Activated B cell treated with CpG ODN at 0.5 μM for 24 hours (primary cell): ENCODE measurements around the gene MTRFR. TPM values are rescaled to one million over a fixed set of nuclear protein-coding genes. Genes with fewer than 3 reads are reported as not detected.
A peak's percentile ranks its signal among the peaks of the same experiment; 100 is the strongest.

Source experiments
- ATAC-seq: fragments of 200-7000 bp; cut with Tn5 transposase; one replicate; pipeline ENCODE4 v1.10.0; 2021; ENCODE audit warnings: low read depth, mild to moderate bottlenecking, moderate library complexity
- CTCF ChIA-PET: fragments of 350-600 bp; sonication (Branson Sonifier 250); formaldehyde crosslinking; loops from one replicate; lab custom pipeline; 2021; ENCODE audit warnings: antibody characterized with exemption; lab: Charles Lee
- POLR2A ChIA-PET: fragments of 350-600 bp; sonication (Branson Sonifier 250); formaldehyde crosslinking; loops from one replicate; lab custom pipeline; 2021; ENCODE audit warnings: antibody characterized with exemption; lab: Charles Lee
- DNase-seq: peaks from one replicate; pipeline ENCODE4 v3.0.0; 2022
- H3K27ac Mint-ChIP-seq: one replicate; pipeline ENCODE4 v1.8.0; 2020; ENCODE audit warnings: mixed read lengths
- H3K27me3 Mint-ChIP-seq: one replicate; pipeline ENCODE4 v1.8.0; 2021; ENCODE audit warnings: mixed read lengths
- H3K36me3 Mint-ChIP-seq: one replicate; pipeline ENCODE4 v1.8.0; 2021; ENCODE audit warnings: low read depth, mixed read lengths
- H3K4me1 Mint-ChIP-seq: one replicate; pipeline ENCODE4 v1.8.0; 2021; ENCODE audit warnings: mixed read lengths
- H3K4me3 Mint-ChIP-seq: one replicate; pipeline ENCODE4 v1.8.0; 2020; ENCODE audit warnings: mild to moderate bottlenecking, mixed read lengths
- H3K9me3 Mint-ChIP-seq: one replicate; pipeline ENCODE4 v1.8.0; 2020; ENCODE audit warnings: mixed read lengths
- CTCF ChIP-seq: fragments of 200-600 bp; IDR thresholded peaks from one replicate; pipeline ENCODE4 v1.8.0; 2022; ENCODE audit warnings: antibody characterized with exemption, mild to moderate bottlenecking
- intact Hi-C: fragments of 100-400 bp; cut with micrococcal nuclease; formaldehyde crosslinking; loops from one replicate; pipeline ENCODE4 v1.15.1; 2024
- total RNA-seq: library from RNA; stranded (reverse); gene quantifications from 2 replicates; pipeline ENCODE4 v1.2.3, GENCODE V29; 2022

Gene MTRFR
- total RNA-seq, 1 donor from 2014 or later, result 23.6 TPM

- ChIA-PET CTCF (interaction anchor here (0.6 to 1.2 kb wide), 3 partner anchors 311 to 634 kb away, joined by 3 to 5 read pairs (median 4); partner anchors contain the start of gene DDX55), POLR2A (interaction anchor here (2.0 kb wide), 1 partner anchor 39 kb away, joined by 9 read pairs; the partner anchor contains the start of genes MPHOSPH9 and MTRFR)
- no peak for TF ChIP-seq CTCF
- Mint-ChIP-seq H3K36me3 (no peaks in the 10 kb centered on the region), H3K27me3 (no peaks in the 10 kb centered on the region), H3K9me3 (no peaks in the 10 kb centered on the region), H3K4me3 (no peak overlapping the region), H3K4me1 (peaks cover 31% of the 10 kb centered on the region), H3K27ac (no peak overlapping the region)
- ATAC-seq (peak; percentile 81), DNase-seq (peak; percentile 76)
- intact Hi-C loops, result loop anchor here (1.0 to 2.0 kb wide), 4 partner anchors 38 to 347 kb away; partner anchors contain the start of genes MPHOSPH9, MTRFR and TMED2
These were observed 37.9 kb downstream of the MTRFR start for GRCh38 chr12:123271001-123271668.

GRCh38 chr12:123273166-123273565 lies 39.9 kb downstream of the MTRFR start:
- POLR2A ChIA-PET, result no interaction called here

GRCh38 chr12:123278101-123278627 lies 44.9 kb downstream of the MTRFR start:
- POLR2A ChIA-PET, result interaction anchor here (0.7 to 1.8 kb wide), 13 partner anchors 9 to 693 kb away, joined by 3 to 10 read pairs (median 7); no protein-coding TSS in a partner anchor
- intact Hi-C loops, result loop anchor here (2.0 kb wide), 1 partner anchor 87 kb away; the partner anchor contains the start of gene SBNO1
- H3K4me3 Mint-ChIP-seq, result no peak overlapping the region
- H3K36me3 Mint-ChIP-seq, result no peaks in the 10 kb centered on the region
- H3K27ac Mint-ChIP-seq, result peak overlapping the region; percentile 67
- ATAC-seq, result peak; percentile 84
- TF ChIP-seq CTCF, result no peak
- H3K9me3 Mint-ChIP-seq, result no peaks in the 10 kb centered on the region
- H3K4me1 Mint-ChIP-seq, result peaks cover 7% of the 10 kb centered on the region
- CTCF ChIA-PET, result interaction anchor here (1.1 kb wide), 1 partner anchor 341 kb away, joined by 4 read pairs; no protein-coding TSS in a partner anchor
- no peaks in the 10 kb centered on the region for H3K27me3 Mint-ChIP-seq
- no peak for DNase-seq

More at GRCh38 chr12:123273166-123273565, 39.9 kb downstream of the MTRFR start:
- Mint-ChIP-seq H3K36me3 (no peaks in the 10 kb centered on the region), H3K27me3 (no peaks in the 10 kb centered on the region), H3K4me3 (peak overlapping the region; percentile 75), H3K9me3 (no peaks in the 10 kb centered on the region), H3K4me1 (peaks cover 30% of the 10 kb centered on the region), H3K27ac (no peak overlapping the region)
- no peak for TF ChIP-seq CTCF
- DNase-seq, result no peak
- CTCF ChIA-PET, result no interaction called here
- intact Hi-C loops, result no loop called here
- no peak for ATAC-seq

- POLR2A ChIA-PET, result no interaction called here
These were observed 47.7 kb downstream of the MTRFR start for GRCh38 chr12:123280971-123281370.

More at GRCh38 chr12:123280971-123281370, 47.7 kb downstream of the MTRFR start:
- H3K36me3 Mint-ChIP-seq, result no peaks in the 10 kb centered on the region
- ATAC-seq, result no peak
- no peak overlapping the region for H3K27ac Mint-ChIP-seq
- CTCF ChIA-PET, result no interaction called here
- H3K9me3 Mint-ChIP-seq, result no peaks in the 10 kb centered on the region
- intact Hi-C loops, result no loop called here
- no peak for TF ChIP-seq CTCF
- no peaks in the 10 kb centered on the region for H3K27me3 Mint-ChIP-seq
- peaks cover 7% of the 10 kb centered on the region for H3K4me1 Mint-ChIP-seq
- H3K4me3 Mint-ChIP-seq, result no peak overlapping the region
- DNase-seq, result no peak
